Omental fat pad (tissue), 4 donors: ENCODE results near the gene DNAH10. TPM values are rescaled to one million over a fixed set of nuclear protein-coding genes. Genes with fewer than 3 reads are reported as not detected.

Source experiments
- ATAC-seq: fragments of 150-250 bp; one replicate; pipeline ENCODE4 v1.9.1; 2016; ENCODE audit warnings: mild to moderate bottlenecking, moderate library complexity; ENCODE audit not compliant: low FRiP score
- DNase-seq: peaks from one replicate; pipeline ENCODE4 v3.0.0-alpha.2; 2019; ENCODE audit warnings: low spot score
- total RNA-seq, 4 donors: library from RNA; depleted of rRNA; stranded (reverse); fragments of >200 nt; gene quantifications; one replicate each; pipeline ENCODE4 v1.1.0, GENCODE V29; 2016
- TF ChIP-seq, protein P1 (sequence below), 3 donors: fragments of 450-650 bp; IDR thresholded peaks; one replicate each; pipeline ENCODE4 v1.5.1; 2016 to 2017; ENCODE audit warnings: antibody characterized with exemption in 3 of 3, mild to moderate bottlenecking in 3 of 3, moderate library complexity in 2 of 3

Gene DNAH10
- total RNA-seq, 4 donors from 2014 or later: 0.06 to 2.3 (median 0.48) TPM; not detected in 1

DNA sequence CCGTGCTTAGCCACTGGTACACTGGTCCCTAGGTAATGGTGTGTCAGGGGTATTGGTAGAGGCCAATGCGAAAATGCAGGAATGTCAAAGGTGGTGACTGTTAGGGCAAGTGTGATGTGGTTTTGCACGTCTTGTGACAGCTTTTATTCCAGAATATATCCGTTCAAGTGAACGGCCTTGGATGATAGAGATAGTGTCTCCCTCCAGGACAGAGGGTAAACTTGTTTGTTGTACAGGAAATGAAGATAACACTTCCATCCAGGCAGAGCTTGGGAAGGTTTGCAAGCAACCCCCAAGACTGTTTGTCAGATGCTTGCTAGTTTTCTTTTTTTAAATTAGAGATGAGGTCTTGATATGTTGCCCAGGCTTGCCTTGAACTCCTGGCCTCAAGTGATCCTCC lies 84.2 kb downstream of the DNAH10 start:
- ATAC-seq (no peak), DNase-seq (no peak)
- TF ChIP-seq, protein P1, sequence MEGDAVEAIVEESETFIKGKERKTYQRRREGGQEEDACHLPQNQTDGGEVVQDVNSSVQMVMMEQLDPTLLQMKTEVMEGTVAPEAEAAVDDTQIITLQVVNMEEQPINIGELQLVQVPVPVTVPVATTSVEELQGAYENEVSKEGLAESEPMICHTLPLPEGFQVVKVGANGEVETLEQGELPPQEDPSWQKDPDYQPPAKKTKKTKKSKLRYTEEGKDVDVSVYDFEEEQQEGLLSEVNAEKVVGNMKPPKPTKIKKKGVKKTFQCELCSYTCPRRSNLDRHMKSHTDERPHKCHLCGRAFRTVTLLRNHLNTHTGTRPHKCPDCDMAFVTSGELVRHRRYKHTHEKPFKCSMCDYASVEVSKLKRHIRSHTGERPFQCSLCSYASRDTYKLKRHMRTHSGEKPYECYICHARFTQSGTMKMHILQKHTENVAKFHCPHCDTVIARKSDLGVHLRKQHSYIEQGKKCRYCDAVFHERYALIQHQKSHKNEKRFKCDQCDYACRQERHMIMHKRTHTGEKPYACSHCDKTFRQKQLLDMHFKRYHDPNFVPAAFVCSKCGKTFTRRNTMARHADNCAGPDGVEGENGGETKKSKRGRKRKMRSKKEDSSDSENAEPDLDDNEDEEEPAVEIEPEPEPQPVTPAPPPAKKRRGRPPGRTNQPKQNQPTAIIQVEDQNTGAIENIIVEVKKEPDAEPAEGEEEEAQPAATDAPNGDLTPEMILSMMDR (IDR thresholded peaks at IDR 0.05): no peak

DNA sequence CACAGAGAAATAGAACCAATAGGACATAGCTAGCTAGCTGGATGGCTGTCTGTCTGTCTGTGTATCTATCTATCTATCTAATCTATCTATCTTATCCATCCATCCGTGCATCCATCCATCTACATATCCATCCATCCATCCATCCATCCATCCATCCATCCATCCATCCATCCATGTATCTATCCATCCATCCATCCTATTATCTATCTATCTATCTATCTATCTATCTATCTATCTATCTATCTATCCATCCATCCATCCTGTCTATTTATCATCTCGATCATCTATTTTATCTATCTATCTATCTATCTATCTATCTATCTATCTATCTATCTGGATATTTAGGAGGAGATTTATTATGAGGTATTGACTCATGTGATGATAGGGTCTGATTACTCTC lies 84.9 kb downstream of the DNAH10 start:
- DNase-seq: no peak
- TF ChIP-seq, protein P1 (IDR thresholded peaks at IDR 0.05): no peak
- no peak for ATAC-seq

DNA sequence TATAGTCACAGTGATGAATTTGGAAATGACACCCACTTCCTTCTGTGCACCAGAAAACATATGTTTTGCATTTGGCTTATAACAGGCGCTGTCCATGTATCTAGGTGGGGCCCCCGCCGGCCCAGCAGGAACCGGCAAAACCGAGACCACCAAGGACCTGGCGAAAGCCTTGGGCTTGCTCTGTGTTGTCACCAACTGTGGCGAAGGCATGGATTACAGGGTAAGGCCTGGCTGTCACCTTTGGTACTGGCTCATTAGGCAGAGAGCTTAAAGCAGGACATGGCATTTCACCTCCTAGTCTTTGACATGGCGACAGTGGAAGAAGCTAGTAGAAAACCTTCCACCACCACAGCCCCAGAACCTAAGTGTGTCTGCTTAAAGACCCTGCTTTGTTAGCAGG lies 85.8 kb downstream of the DNAH10 start:
- TF ChIP-seq, protein P1 (IDR thresholded peaks at IDR 0.05): no peak
- DNase-seq: no peak
- ATAC-seq: no peak

DNA sequence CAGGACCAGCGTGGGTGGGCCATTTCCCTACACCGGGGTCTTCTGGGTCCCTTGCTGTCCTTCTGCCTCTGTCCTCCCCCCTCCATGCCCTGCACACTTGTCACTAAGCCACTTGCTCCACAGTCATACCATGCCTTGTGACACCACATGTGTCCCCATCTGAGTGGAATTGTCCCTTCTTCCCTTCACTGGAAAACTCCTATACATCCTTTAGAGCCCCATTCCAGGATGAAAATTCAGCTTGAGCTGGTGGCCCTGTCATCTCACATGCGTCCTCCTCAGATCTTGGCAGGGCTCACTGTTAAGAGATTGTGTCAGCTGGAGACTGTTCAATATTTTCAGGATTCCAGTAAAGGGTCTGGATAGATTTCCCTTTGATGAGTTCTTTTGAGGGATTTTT lies 87.4 kb downstream of the DNAH10 start:
- TF ChIP-seq, protein P1 (IDR thresholded peaks at IDR 0.05): no peak
- no peak for ATAC-seq
- DNase-seq: no peak

DNA sequence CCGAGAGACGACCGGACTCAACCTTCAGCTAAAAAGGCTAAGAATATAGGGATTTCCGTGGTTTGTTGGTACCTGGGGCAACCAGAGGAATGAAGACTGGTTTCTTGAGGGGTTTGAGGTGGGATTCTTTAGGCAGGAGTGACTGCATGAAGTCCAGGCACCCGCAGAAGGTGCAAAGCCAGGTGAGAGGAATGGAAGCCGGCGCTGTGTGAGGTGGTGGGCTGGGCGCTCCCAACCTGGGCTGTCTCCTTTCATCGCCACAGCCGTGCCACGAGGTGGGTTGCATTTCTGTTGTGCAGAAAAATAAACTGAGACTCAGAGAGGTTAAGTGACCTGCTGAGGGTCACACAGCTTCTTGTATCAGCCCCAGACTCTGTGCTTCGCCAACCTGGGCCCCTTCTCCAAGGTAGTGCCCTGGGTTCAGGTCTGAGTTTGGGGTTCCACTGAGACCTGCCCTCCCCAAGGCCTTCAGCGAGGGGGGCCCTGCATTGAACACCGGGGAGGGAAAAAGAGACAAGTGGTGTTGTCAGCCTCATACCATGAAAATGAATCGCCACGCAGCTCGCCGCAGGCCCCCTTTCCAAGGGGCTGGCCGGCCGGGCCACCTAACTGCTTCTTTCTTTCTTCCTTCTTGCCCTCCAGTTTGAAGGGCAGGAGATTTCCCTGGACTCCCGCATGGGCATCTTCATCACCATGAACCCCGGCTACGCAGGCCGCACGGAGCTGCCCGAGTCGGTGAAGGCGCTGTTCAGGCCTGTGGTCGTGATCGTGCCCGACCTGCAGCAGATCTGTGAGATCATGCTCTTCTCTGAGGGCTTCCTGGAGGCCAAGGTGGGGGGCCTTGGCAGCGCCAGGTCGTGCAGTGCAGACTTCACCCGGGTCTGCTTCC lies 88.4 kb downstream of the DNAH10 start:
- TF ChIP-seq, protein P1 (IDR thresholded peaks at IDR 0.05): no peak
- DNase-seq (no peak), ATAC-seq (no peak)

DNA sequence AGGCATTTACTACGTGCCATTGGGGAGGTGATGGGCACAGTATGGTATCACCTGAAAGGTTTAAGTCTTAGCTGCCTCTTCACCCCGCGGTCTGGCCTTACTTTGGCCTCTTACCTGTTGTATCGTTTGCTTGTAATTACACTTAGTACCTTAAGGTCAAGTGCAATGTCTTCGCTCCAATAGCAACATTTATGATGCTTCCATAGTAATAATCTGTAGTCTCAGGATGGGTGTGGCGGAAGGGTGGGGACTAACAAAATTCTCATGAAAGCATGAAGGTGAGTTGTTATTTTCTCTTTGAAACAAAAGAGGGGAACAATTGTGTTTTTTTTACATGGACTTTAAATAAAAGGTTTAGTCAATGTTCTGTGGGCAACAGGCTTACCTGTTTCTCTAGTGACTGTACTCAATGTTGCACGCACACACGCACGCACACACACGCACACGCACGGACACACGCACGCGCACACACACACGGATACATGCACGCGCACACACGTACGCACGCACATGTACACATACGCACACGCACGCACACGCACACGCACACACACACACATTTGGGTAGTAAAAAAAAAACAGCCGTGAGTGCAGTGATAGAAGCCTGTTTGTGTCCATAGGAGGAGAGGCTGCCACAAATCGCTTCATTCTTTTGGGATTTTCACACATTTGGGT lies 91.4 kb downstream of the DNAH10 start:
- TF ChIP-seq, protein P1 (IDR thresholded peaks at IDR 0.05): no peak
- DNase-seq: no peak
- ATAC-seq: no peak
